ENCODE results near the gene ZNF583.

Gene ZNF583

DNA sequence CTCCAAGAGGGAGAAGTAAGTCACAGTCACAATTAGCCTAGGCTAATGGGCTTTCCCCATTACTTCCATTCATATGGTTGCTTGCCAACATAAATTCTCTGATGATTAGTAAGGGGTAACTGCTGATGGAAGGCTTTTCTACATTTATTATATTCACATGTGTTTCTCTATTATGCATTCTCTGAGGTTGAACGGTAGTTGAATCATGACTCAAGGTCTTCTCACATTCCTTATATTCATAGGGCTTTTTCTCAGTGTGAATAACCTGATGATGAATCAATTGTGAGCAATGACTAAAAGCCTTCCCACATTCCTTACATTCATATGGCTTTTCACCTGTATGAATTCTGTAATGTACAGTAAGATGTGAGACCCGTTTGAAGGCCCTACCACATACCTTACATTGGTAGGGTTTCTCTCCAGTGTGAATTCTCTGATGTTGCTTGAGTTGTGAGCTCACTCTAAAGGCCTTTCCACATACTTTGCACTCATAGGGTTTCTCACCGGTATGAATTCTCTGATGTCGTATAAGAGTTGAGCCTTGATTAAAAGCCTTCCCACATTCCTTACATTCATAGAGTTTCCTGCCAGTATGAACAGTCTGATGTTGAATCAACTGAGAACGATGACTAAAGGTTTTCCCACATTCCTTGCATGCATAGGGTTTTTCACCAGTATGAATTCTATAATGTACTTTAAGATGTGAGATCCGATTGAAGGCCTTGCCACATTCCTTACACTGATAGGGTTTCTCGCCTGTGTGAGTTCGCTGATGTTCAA lies 20.1 kb upstream of the ZNF583 start:
- H4K20me1 ChIP-seq = no peaks in the 10 kb centered on the region
- H3K27me3 ChIP-seq = no peaks in the 10 kb centered on the region
- H3K9ac ChIP-seq = no peak overlapping the region
- H3K4me1 ChIP-seq = no peaks in the 10 kb centered on the region
- no peak overlapping the region for H3K4me3 ChIP-seq
- no peak for TF ChIP-seq Cebpa-rat (IDR thresholded peaks at IDR 0.05)
- peaks cover 69% of the 10 kb centered on the region for H3K9me3 ChIP-seq
- no peak overlapping the region for H3K4me2 ChIP-seq
- H3K36me3 ChIP-seq = peaks cover 33% of the 10 kb centered on the region
- no peak overlapping the region for H3K27ac ChIP-seq

DNA sequence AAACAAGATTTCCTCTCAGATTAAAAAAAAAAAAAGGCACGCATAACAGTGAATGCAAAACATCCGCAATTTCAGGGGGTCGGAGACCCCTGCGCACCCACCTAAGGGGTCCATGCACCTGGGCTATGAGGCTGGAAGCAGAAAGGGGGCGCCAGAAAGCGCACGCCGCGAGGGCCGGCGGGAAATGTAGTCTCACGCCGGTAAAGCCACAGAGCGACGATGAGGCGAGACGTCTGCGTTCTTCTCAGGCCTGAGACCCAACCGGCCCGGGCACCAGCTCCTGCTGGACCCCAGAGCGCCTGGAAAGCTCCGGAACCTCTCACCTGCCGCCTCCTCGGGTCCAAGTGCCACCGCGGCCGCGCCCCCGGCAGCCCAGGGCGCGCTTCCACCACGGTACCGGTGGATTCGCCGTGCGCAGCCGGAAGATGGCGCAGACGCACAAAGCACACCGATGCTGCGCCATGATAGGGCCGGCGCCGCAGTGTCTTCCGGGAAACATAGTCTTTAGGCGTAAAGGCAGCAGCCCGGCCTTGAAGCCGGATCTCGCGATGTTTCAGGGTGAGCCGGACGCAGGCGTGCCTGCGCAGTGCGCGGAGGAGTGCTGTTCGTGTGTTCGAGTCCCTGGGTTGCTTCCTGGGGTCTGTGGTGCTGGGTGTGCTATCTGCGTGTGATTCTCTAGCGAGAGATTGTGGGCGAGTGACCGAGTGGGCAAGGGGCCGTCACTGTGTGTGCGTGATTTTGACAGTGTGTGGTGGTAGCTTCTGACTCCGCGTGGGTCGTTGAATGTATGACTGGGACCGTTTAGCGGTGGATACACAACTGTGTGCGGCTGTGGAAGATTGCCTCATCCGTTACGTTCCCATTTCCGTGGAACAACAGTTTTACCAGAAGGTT lies 10.8 kb upstream of the ZNF583 start, which contains the start of gene ZNF582:
Gene ZNF582 (minus strand): TSS at position 416 of the 894 bp plus-strand sequence. CDS start 1,782 bp downstream, outside the sequence.
- Histone ChIP-seq H4K20me1 (no peaks in the 10 kb centered on the region), H3K4me3 (peak within 1 kb of the TSS; percentile 76), H3K27me3 (no peaks in the 10 kb centered on the region), H3K4me2 (peak within 1 kb of the TSS; percentile 59), H3K4me1 (no peaks in the 10 kb centered on the region), H3K9ac (peak within 1 kb of the TSS; percentile 97), H3K36me3 (peaks cover 37% of the 10 kb centered on the region), H3K9me3 (peaks cover 55% of the 10 kb centered on the region), H3K27ac (peak within 1 kb of the TSS; percentile 98)
- no peak for TF ChIP-seq Cebpa-rat (IDR thresholded peaks at IDR 0.05)

- no peak overlapping the region for H3K9ac ChIP-seq
- H3K4me2 ChIP-seq = no peak overlapping the region
- peaks cover 85% of the 10 kb centered on the region for H3K9me3 ChIP-seq
- H3K4me1 ChIP-seq = peaks cover 6% of the 10 kb centered on the region
- no peaks in the 10 kb centered on the region for H4K20me1 ChIP-seq
- H3K4me3 ChIP-seq = no peak overlapping the region
- H3K27ac ChIP-seq = no peak overlapping the region
- no peaks in the 10 kb centered on the region for H3K27me3 ChIP-seq
- TF ChIP-seq Cebpa-rat (IDR thresholded peaks at IDR 0.05) = no peak
- peaks cover 46% of the 10 kb centered on the region for H3K36me3 ChIP-seq
Observed at GRCh38 chr19:56398809-56399208, 5.3 kb upstream of the ZNF583 start.

DNA sequence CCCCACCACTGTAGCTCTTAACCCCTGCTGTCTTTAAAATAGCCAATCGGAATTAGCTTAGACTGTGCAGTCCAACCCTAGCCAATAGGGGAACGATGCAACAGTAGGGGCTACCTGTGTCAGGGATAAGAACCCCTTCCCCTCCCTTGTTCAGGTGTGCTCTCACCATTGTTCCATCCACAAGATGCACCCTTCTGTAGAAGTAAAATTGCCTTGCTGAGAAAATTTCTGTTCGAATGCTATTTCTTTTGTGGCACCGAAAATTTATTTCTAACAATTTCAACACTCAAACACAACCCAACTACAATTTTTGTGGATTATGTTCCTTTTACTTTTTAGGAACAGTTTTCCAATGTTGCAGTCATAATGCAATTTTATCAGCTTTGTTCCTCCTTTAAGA lies 3.6 kb upstream of the ZNF583 start:
- Histone ChIP-seq H3K4me3 (peak overlapping the region; percentile 19; the same call in 1 of the 2 replicates), H3K36me3 (peaks cover 46% of the 10 kb centered on the region), H4K20me1 (no peaks in the 10 kb centered on the region), H3K27me3 (no peaks in the 10 kb centered on the region), H3K4me2 (no peak overlapping the region), H3K9me3 (peaks cover 74% of the 10 kb centered on the region), H3K9ac (no peak overlapping the region), H3K27ac (no peak overlapping the region), H3K4me1 (peaks cover 17% of the 10 kb centered on the region)
- no peak for TF ChIP-seq Cebpa-rat (IDR thresholded peaks at IDR 0.05)

- Histone ChIP-seq H3K4me3 (peak overlapping the region; percentile 79), H3K4me2 (peak overlapping the region; percentile 83), H4K20me1 (no peaks in the 10 kb centered on the region), H3K36me3 (peaks cover 64% of the 10 kb centered on the region), H3K27me3 (no peaks in the 10 kb centered on the region), H3K9ac (peak overlapping the region; percentile 95), H3K27ac (peak overlapping the region; percentile 97), H3K9me3 (peaks cover 77% of the 10 kb centered on the region), H3K4me1 (peaks cover 17% of the 10 kb centered on the region)
- no peak for TF ChIP-seq Cebpa-rat (IDR thresholded peaks at IDR 0.05)
Observed at GRCh38 chr19:56403261-56403660, 871 bp upstream of the ZNF583 start.

- peaks cover 17% of the 10 kb centered on the region for H3K4me1 ChIP-seq
- TF ChIP-seq Cebpa-rat (IDR thresholded peaks at IDR 0.05) = no peak
- H3K4me2 ChIP-seq = peak overlapping the region; percentile 83
- H3K27ac ChIP-seq = peak overlapping the region; percentile 97
- no peaks in the 10 kb centered on the region for H3K27me3 ChIP-seq
- H3K9ac ChIP-seq = peak overlapping the region; percentile 95
- H4K20me1 ChIP-seq = no peaks in the 10 kb centered on the region
- H3K4me3 ChIP-seq = peak overlapping the region; percentile 79
- H3K9me3 ChIP-seq = peaks cover 77% of the 10 kb centered on the region
- H3K36me3 ChIP-seq = peaks cover 64% of the 10 kb centered on the region
Observed at GRCh38 chr19:56404705-56405056, 549 bp downstream of the ZNF583 start.

DNA sequence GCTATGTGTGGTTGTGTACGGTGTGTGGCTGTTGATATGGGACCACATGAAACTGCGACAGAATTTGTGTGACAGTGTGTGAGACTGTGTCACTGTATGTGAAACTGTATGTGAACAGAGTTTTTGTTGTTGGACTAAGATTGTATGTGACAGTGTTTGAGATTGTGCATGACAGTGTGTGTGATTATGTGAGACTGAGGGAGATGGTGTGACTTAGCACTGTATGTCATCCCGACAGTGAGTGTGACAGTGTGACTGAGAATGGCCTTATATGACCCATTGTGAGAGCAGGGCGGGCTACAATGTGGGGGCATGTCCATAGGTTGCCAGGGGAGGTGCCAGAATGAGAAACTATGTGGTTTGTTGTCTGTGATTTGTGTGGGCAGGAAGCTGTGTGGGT lies 930 bp downstream of the ZNF583 start:
- H3K9ac ChIP-seq = peak overlapping the region; percentile 95

GRCh38 chr19:56423276-56423984 lies 19.3 kb downstream of the ZNF583 start:
- Histone ChIP-seq H3K4me3 (peak overlapping the region; percentile 5; the same call in 1 of the 2 replicates), H4K20me1 (no peaks in the 10 kb centered on the region), H3K9me3 (peaks cover 98% of the 10 kb centered on the region), H3K4me1 (no peaks in the 10 kb centered on the region), H3K27me3 (no peaks in the 10 kb centered on the region), H3K9ac (no peak overlapping the region), H3K36me3 (peaks cover 64% of the 10 kb centered on the region), H3K27ac (no peak overlapping the region), H3K4me2 (no peak overlapping the region)
- TF ChIP-seq Cebpa-rat (IDR thresholded peaks at IDR 0.05) = no peak

More for the DNA sequence above, 930 bp downstream of the ZNF583 start:
- peaks cover 77% of the 10 kb centered on the region for H3K9me3 ChIP-seq
- H4K20me1 ChIP-seq = no peaks in the 10 kb centered on the region
- peak overlapping the region; percentile 79 for H3K4me3 ChIP-seq
- peaks cover 17% of the 10 kb centered on the region for H3K4me1 ChIP-seq
- H3K27ac ChIP-seq = no peak overlapping the region
- TF ChIP-seq Cebpa-rat (IDR thresholded peaks at IDR 0.05) = no peak
- H3K4me2 ChIP-seq = peak overlapping the region; percentile 83
- H3K27me3 ChIP-seq = no peaks in the 10 kb centered on the region
- peaks cover 64% of the 10 kb centered on the region for H3K36me3 ChIP-seq

DNA sequence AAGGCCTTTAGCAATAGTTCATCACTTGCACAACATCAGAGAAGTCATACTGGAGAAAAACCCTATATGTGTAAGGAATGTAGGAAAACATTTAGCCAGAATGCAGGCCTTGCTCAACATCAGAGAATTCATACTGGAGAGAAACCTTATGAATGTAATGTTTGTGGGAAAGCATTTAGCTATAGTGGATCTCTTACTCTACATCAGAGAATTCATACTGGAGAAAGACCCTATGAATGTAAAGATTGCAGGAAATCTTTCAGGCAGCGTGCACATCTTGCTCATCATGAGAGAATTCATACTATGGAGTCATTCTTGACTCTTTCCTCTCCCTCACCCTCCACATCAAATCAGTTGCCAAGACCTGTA lies 19.8 kb downstream of the ZNF583 start:
- Histone ChIP-seq H3K27ac (no peak overlapping the region), H3K4me2 (no peak overlapping the region), H3K36me3 (peaks cover 59% of the 10 kb centered on the region), H3K27me3 (no peaks in the 10 kb centered on the region), H3K9me3 (peaks cover 98% of the 10 kb centered on the region), H3K4me3 (peak overlapping the region; percentile 5; the same call in 1 of the 2 replicates), H4K20me1 (no peaks in the 10 kb centered on the region), H3K9ac (no peak overlapping the region), H3K4me1 (no peaks in the 10 kb centered on the region)
- TF ChIP-seq Cebpa-rat (IDR thresholded peaks at IDR 0.05) = no peak

Data from BLaER1 (cell line).